ENCODE results near the gene CCDC177. TPM values are rescaled to one million over a fixed set of nuclear protein-coding genes. Genes with fewer than 3 reads are reported as not detected.

The CCDC177 gene
- polyA plus RNA-seq (2013, experiment 1 of 4), result 5.9 TPM
- polyA plus RNA-seq (2013, experiment 2 of 4), result 10.8 TPM
- polyA plus RNA-seq (2013, experiment 3 of 4), result 7.2 TPM
- 7.7 TPM for polyA plus RNA-seq (2013, experiment 4 of 4)

DNA sequence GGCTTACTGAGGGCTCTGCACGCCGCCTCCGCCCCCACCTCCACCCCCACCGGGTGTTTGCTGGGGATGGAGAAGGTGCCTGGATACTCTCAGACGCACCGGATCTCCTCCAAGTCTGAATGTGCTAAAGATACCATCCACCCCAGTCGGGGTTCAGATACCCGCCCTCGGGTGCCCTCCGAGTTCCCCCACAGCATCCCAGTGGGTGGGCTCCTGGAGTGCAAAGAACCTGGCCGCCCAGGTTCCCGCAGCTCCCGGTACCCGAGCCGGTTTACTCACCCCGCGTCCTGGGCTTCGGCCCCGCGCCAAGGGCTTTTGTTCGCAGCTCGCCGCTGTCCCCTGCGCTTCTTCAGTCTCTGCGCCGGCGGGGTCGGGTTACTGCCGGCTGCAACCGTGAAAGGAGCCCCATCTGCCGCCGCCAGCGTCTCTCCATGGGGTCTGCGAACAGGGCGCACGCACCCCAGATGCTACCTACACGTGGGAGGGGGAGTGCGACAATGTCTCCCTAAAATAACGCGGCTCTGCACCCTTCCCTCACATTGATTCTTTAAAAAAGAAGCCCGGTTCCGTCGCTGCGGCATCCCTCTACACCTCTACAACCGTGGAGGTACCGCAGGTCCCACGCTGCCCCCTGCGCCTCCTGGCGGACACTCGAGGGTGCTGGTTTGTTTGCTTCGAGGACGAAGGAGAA lies at the start of gene CCDC177:
TSS of gene CCDC177 (minus strand) at position 609 of the 691 bp plus-strand sequence. CDS start 1,249 bp downstream, outside the sequence.
- peaks cover 12% of the 10 kb centered on the region for H3K36me3 ChIP-seq (ENCODE audit: control insufficient read depth, insufficient read depth, low read length)
- WGBS, 2 experiments, result 0 to 1% methylated on average over 48 to 50 of the region's 52 CpGs
- H3K4me1 ChIP-seq (ENCODE audit: control insufficient read depth, insufficient read depth, low read length), result peaks cover 5% of the 10 kb centered on the region
- peak within 1 kb of the TSS; percentile 95 for H3K27ac ChIP-seq (ENCODE audit: insufficient read depth, low read depth, low read length, poor library complexity, severe bottlenecking)
- peak within 1 kb of the TSS; percentile 54 for H3K4me3 ChIP-seq (ENCODE audit: insufficient read depth, low read depth, low read length)
- H3K27me3 ChIP-seq (ENCODE audit: control insufficient read depth, insufficient read depth, low read length, poor library complexity, severe bottlenecking), result peaks cover 39% of the 10 kb centered on the region
- no peaks in the 10 kb centered on the region for H3K9me3 ChIP-seq (ENCODE audit: control insufficient read depth, low read length)

DNA sequence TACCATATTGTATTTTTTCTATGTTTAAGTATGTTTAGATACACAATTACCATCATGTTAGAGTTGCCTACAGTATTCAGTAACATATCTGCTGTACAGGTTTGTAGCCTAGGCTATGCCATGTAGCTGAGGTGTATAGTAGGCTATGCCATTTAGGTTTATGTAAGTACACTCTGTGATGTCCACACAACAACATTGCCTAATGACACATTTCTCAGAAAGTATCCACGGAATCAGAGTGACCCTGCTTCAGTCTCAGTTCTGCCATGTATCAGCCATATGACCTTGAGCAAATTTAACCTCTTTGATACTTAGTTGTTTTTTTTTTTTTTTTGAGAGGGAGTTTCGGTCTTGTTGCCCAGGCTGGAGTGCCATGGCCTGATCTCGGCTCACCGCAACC lies 49.5 kb upstream of the CCDC177 start:
- Histone ChIP-seq H3K27ac (ENCODE audit: insufficient read depth, low read depth, low read length, poor library complexity, severe bottlenecking) (no peak overlapping the region), H3K4me1 (ENCODE audit: control insufficient read depth, insufficient read depth, low read length) (no peaks in the 10 kb centered on the region), H3K4me3 (ENCODE audit: insufficient read depth, low read depth, low read length) (no peak overlapping the region), H3K36me3 (ENCODE audit: control insufficient read depth, insufficient read depth, low read length) (no peaks in the 10 kb centered on the region), H3K9me3 (ENCODE audit: control insufficient read depth, low read length) (no peaks in the 10 kb centered on the region), H3K27me3 (ENCODE audit: control insufficient read depth, insufficient read depth, low read length, poor library complexity, severe bottlenecking) (no peaks in the 10 kb centered on the region)
- 91 to 92% methylated on average over 4 of the region's 4 CpGs for WGBS, 2 experiments

DNA sequence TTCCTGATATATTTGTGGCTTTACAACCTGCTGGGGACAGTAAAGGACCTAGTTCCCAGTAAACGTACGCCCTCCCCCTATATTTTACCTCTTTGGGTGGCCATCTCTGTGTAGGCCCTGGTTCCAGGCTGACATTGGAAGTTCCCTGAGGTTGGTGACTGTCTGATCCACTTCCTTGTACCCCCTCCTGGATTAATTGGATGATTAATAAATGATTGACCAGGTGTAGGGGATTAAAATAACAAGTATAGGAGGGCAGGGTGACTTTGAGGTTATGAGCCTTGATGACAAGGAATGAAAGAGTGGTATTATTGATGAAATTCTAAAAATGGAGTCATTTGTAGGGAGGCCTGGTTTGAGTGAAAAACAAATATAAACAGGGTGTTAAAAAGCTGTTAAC lies 46.3 kb upstream of the CCDC177 start:
- H3K4me1 ChIP-seq (ENCODE audit: control insufficient read depth, insufficient read depth, low read length), result no peaks in the 10 kb centered on the region
- H3K4me3 ChIP-seq (ENCODE audit: insufficient read depth, low read depth, low read length), result no peak overlapping the region
- no peaks in the 10 kb centered on the region for H3K9me3 ChIP-seq (ENCODE audit: control insufficient read depth, low read length)
- no peaks in the 10 kb centered on the region for H3K36me3 ChIP-seq (ENCODE audit: control insufficient read depth, insufficient read depth, low read length)
- H3K27me3 ChIP-seq (ENCODE audit: control insufficient read depth, insufficient read depth, low read length, poor library complexity, severe bottlenecking), result no peaks in the 10 kb centered on the region
- no peak overlapping the region for H3K27ac ChIP-seq (ENCODE audit: insufficient read depth, low read depth, low read length, poor library complexity, severe bottlenecking)
- 89 to 96% methylated on average over 2 of the region's 2 CpGs for WGBS, 2 experiments

DNA sequence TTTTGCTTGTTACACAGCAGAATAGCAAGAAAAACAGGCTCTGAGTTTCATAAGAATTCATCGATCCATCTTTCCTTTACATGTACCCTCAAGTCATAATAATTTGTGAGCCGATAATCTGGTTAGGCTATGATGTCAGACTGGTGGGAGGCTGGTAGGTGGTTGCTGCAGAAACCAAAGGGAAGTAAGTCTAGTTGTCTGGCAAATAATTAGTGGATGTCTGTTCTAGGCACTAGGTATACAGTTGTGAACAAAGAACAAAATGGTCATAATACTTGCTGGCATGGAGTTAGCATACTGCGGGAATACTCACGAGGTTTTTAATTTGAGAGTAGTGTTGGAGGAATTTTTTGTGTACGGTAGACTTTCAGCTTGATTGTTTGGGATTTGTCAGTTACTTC lies 45.5 kb upstream of the CCDC177 start:
- H3K4me1 ChIP-seq (ENCODE audit: control insufficient read depth, insufficient read depth, low read length), result no peaks in the 10 kb centered on the region
- H3K9me3 ChIP-seq (ENCODE audit: control insufficient read depth, low read length), result no peaks in the 10 kb centered on the region
- no peaks in the 10 kb centered on the region for H3K27me3 ChIP-seq (ENCODE audit: control insufficient read depth, insufficient read depth, low read length, poor library complexity, severe bottlenecking)
- no peaks in the 10 kb centered on the region for H3K36me3 ChIP-seq (ENCODE audit: control insufficient read depth, insufficient read depth, low read length)
- H3K27ac ChIP-seq (ENCODE audit: insufficient read depth, low read depth, low read length, poor library complexity, severe bottlenecking), result no peak overlapping the region
- H3K4me3 ChIP-seq (ENCODE audit: insufficient read depth, low read depth, low read length), result no peak overlapping the region
- WGBS, 2 experiments, result 96 to 98% methylated on average over 5 of the region's 5 CpGs

DNA sequence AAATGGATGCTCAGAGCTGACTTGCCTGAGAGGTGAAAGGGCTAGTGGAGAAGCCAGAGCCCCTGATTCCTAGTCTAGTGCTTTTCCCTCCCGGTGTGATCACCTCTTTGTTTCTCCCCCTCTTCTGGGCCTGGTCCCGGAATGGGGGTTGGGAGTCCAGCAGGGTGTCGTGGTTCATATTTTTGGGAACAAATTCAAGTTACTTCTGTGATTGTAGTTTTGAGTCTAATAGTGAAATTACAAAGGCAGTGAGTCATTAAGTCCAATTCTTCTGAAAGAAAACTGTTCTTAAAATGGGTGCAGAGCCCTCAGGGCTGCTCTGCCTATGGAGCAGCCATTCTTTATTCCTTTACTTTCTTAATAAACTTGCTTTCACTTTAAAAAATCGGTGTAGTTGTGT lies 44.3 kb upstream of the CCDC177 start:
- Histone ChIP-seq H3K4me1 (ENCODE audit: control insufficient read depth, insufficient read depth, low read length) (no peaks in the 10 kb centered on the region), H3K9me3 (ENCODE audit: control insufficient read depth, low read length) (no peaks in the 10 kb centered on the region), H3K27ac (ENCODE audit: insufficient read depth, low read depth, low read length, poor library complexity, severe bottlenecking) (no peak overlapping the region), H3K27me3 (ENCODE audit: control insufficient read depth, insufficient read depth, low read length, poor library complexity, severe bottlenecking) (no peaks in the 10 kb centered on the region), H3K4me3 (ENCODE audit: insufficient read depth, low read depth, low read length) (no peak overlapping the region), H3K36me3 (ENCODE audit: control insufficient read depth, insufficient read depth, low read length) (no peaks in the 10 kb centered on the region)
- WGBS, 2 experiments, result 89 to 91% methylated on average over 4 of the region's 4 CpGs

DNA sequence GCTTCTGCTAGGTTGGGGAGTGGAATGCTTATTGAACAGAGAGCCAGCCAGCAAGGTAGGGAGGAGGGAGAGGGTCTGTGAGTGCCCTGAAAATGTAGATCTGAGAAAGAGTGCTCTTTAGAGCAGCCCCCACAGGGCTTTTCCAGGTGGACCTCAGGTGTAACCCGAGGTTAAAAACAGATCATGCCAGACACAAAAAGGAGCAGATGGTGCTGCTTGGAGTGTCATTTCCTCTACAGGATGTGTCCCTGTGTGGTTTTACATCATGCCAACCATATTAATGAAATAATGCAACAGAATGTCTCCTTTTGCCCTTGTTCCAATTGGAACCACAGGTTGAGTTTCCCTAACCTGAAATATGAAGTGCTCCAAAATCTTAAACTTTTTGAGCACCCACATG lies 43.1 kb upstream of the CCDC177 start:
- no peaks in the 10 kb centered on the region for H3K9me3 ChIP-seq (ENCODE audit: control insufficient read depth, low read length)
- H3K4me1 ChIP-seq (ENCODE audit: control insufficient read depth, insufficient read depth, low read length), result peaks cover 7% of the 10 kb centered on the region
- WGBS, 2 experiments, result 90% methylated on average over 1 of the region's 1 CpG
- no peak overlapping the region for H3K27ac ChIP-seq (ENCODE audit: insufficient read depth, low read depth, low read length, poor library complexity, severe bottlenecking)
- no peaks in the 10 kb centered on the region for H3K36me3 ChIP-seq (ENCODE audit: control insufficient read depth, insufficient read depth, low read length)
- no peak overlapping the region for H3K4me3 ChIP-seq (ENCODE audit: insufficient read depth, low read depth, low read length)
- no peaks in the 10 kb centered on the region for H3K27me3 ChIP-seq (ENCODE audit: control insufficient read depth, insufficient read depth, low read length, poor library complexity, severe bottlenecking)

DNA sequence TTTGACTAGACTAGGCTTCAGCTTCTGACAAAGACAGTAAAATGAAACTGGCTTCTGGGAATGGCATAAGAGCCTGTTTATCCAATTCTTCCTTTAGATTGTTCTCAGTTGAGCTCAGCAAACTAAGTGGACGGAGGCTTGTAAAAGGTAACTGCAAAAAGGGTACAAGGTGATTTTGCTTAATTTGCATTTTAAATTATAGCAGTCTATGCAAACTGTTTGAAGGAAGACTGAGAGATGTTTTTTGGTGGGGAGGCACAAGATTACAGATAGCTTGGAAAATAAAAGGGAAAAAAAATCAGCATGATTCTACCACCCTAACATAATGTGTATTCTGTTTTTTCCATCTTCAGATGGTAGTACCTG lies 41.7 kb upstream of the CCDC177 start:
- H3K36me3 ChIP-seq (ENCODE audit: control insufficient read depth, insufficient read depth, low read length), result no peaks in the 10 kb centered on the region
- H3K27me3 ChIP-seq (ENCODE audit: control insufficient read depth, insufficient read depth, low read length, poor library complexity, severe bottlenecking), result no peaks in the 10 kb centered on the region
- H3K4me1 ChIP-seq (ENCODE audit: control insufficient read depth, insufficient read depth, low read length), result peaks cover 9% of the 10 kb centered on the region
- H3K27ac ChIP-seq (ENCODE audit: insufficient read depth, low read depth, low read length, poor library complexity, severe bottlenecking), result no peak overlapping the region
- no peak overlapping the region for H3K4me3 ChIP-seq (ENCODE audit: insufficient read depth, low read depth, low read length)
- H3K9me3 ChIP-seq (ENCODE audit: control insufficient read depth, low read length), result no peaks in the 10 kb centered on the region
- 92 to 96% methylated on average over 1 of the region's 1 CpG for WGBS, 2 experiments

DNA sequence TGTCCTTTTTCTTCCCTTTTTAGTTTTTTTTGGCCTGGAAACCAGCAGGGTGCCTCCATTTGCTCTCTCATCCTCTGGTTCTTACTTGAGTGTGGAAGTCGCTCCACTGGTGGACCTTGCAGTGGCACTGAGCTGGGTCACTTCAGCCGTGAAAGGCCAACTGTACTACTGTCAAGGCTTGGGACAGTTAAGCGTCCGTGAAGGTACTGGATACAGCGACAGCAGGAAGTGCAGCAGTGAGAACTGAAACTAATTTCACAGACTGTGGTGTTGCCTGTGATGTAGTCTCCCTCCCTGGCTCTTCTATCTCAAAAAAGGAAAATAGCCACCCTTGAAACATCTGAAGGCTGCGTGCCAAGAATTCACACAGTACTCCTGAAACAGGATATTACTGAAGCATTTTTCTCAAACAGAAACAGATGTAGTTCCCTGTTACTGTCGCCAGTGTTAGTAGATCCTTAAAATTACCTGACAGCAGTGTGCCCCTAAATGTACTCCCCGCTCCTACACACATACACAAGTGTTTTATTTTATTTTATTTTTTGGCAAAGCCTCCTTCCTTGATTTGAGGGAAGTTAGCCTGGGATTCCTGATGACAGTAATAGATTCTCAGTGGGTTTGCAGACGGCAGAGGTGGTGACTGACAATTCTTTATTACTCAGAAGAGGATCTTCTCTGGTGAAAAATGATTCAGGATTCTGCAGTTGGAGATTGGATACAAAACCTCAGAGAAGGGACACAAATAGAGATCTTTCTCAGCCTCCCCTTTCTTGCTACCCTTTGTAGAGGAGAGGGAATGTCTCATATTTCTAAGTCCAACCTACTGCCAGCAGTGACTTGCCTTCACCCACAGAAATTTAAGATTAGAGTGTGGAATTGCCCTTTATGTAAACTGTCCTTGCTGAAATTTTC lies 41.1 kb upstream of the CCDC177 start:
- no peak overlapping the region for H3K27ac ChIP-seq (ENCODE audit: insufficient read depth, low read depth, low read length, poor library complexity, severe bottlenecking)
- 92 to 93% methylated on average over 9 of the region's 9 CpGs for whole genome bisulfite sequencing, 2 experiments

DNA sequence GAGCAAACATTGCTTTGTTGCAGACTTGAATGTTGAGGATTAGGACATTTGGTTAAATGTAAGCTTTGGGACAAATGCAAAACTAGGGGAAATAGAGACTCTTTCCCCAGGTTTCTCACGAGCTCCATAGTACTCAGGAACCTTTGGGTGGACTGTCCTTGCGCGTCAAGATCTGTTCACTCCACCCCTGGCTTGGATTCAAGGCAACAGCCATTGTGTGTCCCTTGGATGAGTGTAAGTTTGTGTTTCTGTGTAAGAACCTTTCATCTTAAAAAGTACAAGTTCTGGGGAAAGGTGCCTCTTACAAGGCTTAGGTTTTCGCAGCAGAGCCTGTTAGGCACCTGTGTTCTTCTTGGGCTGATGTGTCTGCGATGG lies 40.4 kb upstream of the CCDC177 start:
- Histone ChIP-seq H3K27me3 (ENCODE audit: control insufficient read depth, insufficient read depth, low read length, poor library complexity, severe bottlenecking) (no peaks in the 10 kb centered on the region), H3K27ac (ENCODE audit: insufficient read depth, low read depth, low read length, poor library complexity, severe bottlenecking) (no peak overlapping the region), H3K9me3 (ENCODE audit: control insufficient read depth, low read length) (no peaks in the 10 kb centered on the region), H3K4me1 (ENCODE audit: control insufficient read depth, insufficient read depth, low read length) (peaks cover 14% of the 10 kb centered on the region), H3K36me3 (ENCODE audit: control insufficient read depth, insufficient read depth, low read length) (no peaks in the 10 kb centered on the region), H3K4me3 (ENCODE audit: insufficient read depth, low read depth, low read length) (no peak overlapping the region)
- 96 to 97% methylated on average over 5 of the region's 5 CpGs for whole genome bisulfite sequencing, 2 experiments

More for the DNA sequence above, 41.1 kb upstream of the CCDC177 start:
- Histone ChIP-seq H3K36me3 (ENCODE audit: control insufficient read depth, insufficient read depth, low read length) (no peaks in the 10 kb centered on the region), H3K4me3 (ENCODE audit: insufficient read depth, low read depth, low read length) (no peak overlapping the region), H3K27me3 (ENCODE audit: control insufficient read depth, insufficient read depth, low read length, poor library complexity, severe bottlenecking) (no peaks in the 10 kb centered on the region), H3K4me1 (ENCODE audit: control insufficient read depth, insufficient read depth, low read length) (peaks cover 9% of the 10 kb centered on the region), H3K9me3 (ENCODE audit: control insufficient read depth, low read length) (no peaks in the 10 kb centered on the region)

DNA sequence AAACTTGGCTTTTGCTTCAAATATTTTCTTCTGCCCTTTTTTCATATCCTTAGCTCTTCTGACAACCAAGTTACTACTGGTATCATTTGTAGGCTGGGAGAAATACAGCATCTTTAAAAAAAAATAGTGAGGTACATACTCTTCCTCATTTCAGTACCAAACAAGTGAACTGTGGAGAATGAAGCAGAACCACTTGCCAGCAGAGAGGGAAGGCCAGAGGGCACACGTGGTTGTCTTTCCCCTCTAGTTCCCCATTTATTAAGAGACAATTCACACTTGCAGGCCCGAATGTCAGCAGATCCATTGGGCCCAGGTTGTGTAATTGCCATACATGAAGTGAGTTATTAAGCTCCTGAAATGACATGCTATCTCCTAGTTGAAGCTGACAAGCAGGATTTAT lies 39.9 kb upstream of the CCDC177 start:
- Histone ChIP-seq H3K9me3 (ENCODE audit: control insufficient read depth, low read length) (no peaks in the 10 kb centered on the region), H3K27ac (ENCODE audit: insufficient read depth, low read depth, low read length, poor library complexity, severe bottlenecking) (no peak overlapping the region), H3K27me3 (ENCODE audit: control insufficient read depth, insufficient read depth, low read length, poor library complexity, severe bottlenecking) (no peaks in the 10 kb centered on the region), H3K4me3 (ENCODE audit: insufficient read depth, low read depth, low read length) (no peak overlapping the region), H3K4me1 (ENCODE audit: control insufficient read depth, insufficient read depth, low read length) (peaks cover 19% of the 10 kb centered on the region), H3K36me3 (ENCODE audit: control insufficient read depth, insufficient read depth, low read length) (no peaks in the 10 kb centered on the region)
- 71 to 78% methylated on average over 2 of the region's 2 CpGs for WGBS, 2 experiments

All from ectodermal cell (in vitro differentiated cells).